SK-N-SH treated with all-trans-retinoic acid at 6 μM for 48 hours (cell line): ENCODE measurements around the gene TBX5.

Source experiments
- ATAC-seq: fragments of 200-7000 bp; cut with Tn5 transposase; 3 replicates; pipeline ENCODE4 v1.9.1; 2020; ENCODE audit warnings: mild to moderate bottlenecking, moderate library complexity
- ARNTL ChIP-seq: fragments of 450-650 bp; formaldehyde crosslinking; IDR thresholded peaks from 2 replicates; pipeline ENCODE4 v1.5.0; 2020; ENCODE audit warnings: low read depth, mild to moderate bottlenecking, moderate library complexity, borderline replicate concordance
- BACH2 ChIP-seq: fragments of 250-450 bp; sonication (Bioruptor Pico); IDR thresholded peaks from 2 replicates; pipeline ENCODE4 v1.9.0; 2021; ENCODE audit warnings: mild to moderate bottlenecking, borderline replicate concordance
- CSDC2 ChIP-seq: fragments of 250-450 bp; sonication (Bioruptor Pico); IDR thresholded peaks from 2 replicates; pipeline ENCODE4 v1.5.0; 2020; ENCODE audit warnings: mild to moderate bottlenecking, moderate library complexity
- CSRNP3 ChIP-seq: fragments of 250-450 bp; sonication (Bioruptor Pico); IDR thresholded peaks from 2 replicates; pipeline ENCODE4 v1.5.1; 2021; ENCODE audit warnings: mild to moderate bottlenecking, moderate library complexity
- ESRRG ChIP-seq: fragments of 250-450 bp; sonication (Bioruptor Pico); IDR thresholded peaks from 2 replicates; pipeline ENCODE4 v1.6.1; 2021; ENCODE audit warnings: mild to moderate bottlenecking
- GLIS3 ChIP-seq: fragments of 250-450 bp; sonication (Bioruptor Pico); IDR thresholded peaks from 2 replicates; pipeline ENCODE4 v1.5.0; 2020; ENCODE audit warnings: mild to moderate bottlenecking, moderate library complexity
- ISL1 ChIP-seq: fragments of 250-450 bp; sonication (Bioruptor Pico); IDR thresholded peaks from 2 replicates; pipeline ENCODE4 v2.1.2; 2022; ENCODE audit warnings: mild to moderate bottlenecking, moderate library complexity
- OSR1 ChIP-seq: fragments of 250-450 bp; sonication (Bioruptor Pico); IDR thresholded peaks from 2 replicates; pipeline ENCODE4 v1.8.0; 2022; ENCODE audit warnings: moderate library complexity, mild to moderate bottlenecking, inconsistent platforms
- PATZ1 ChIP-seq: fragments of 250-450 bp; sonication (Bioruptor Pico); IDR thresholded peaks from 2 replicates; pipeline ENCODE4 v1.8.0; 2020; ENCODE audit warnings: mild to moderate bottlenecking, moderate library complexity, borderline replicate concordance
- POU6F1 ChIP-seq: fragments of 250-450 bp; sonication (Bioruptor Pico); IDR thresholded peaks from 2 replicates; pipeline ENCODE4 v1.8.0; 2021; ENCODE audit warnings: low read depth, mild to moderate bottlenecking, moderate library complexity, borderline replicate concordance
- PPARA ChIP-seq: fragments of 250-450 bp; sonication (Bioruptor Pico); IDR thresholded peaks from 2 replicates; pipeline ENCODE4 v1.5.0; 2020; ENCODE audit warnings: mild to moderate bottlenecking, borderline replicate concordance
- SNAI2 ChIP-seq: fragments of 250-450 bp; sonication (Bioruptor Pico); IDR thresholded peaks from 2 replicates; pipeline ENCODE4 v1.5.0; 2020; ENCODE audit warnings: mild to moderate bottlenecking, moderate library complexity
- TCF4 ChIP-seq: fragments of 250-450 bp; sonication (Bioruptor Pico); IDR thresholded peaks from 2 replicates; pipeline ENCODE4 v1.8.0; 2021; ENCODE audit warnings: mild to moderate bottlenecking, moderate library complexity, borderline replicate concordance
- TOX ChIP-seq: fragments of 250-450 bp; sonication (Bioruptor Pico); IDR thresholded peaks from 2 replicates; pipeline ENCODE4 v1.8.0; 2021; ENCODE audit warnings: mild to moderate bottlenecking, moderate library complexity, borderline replicate concordance
- ZC3H10 ChIP-seq: fragments of 250-450 bp; sonication (Bioruptor Pico); IDR thresholded peaks from 2 replicates; pipeline ENCODE4 v1.5.1; 2021; ENCODE audit warnings: mild to moderate bottlenecking, moderate library complexity
- ZFP3 ChIP-seq: fragments of 250-450 bp; sonication (Bioruptor Pico); IDR thresholded peaks from 2 replicates; pipeline ENCODE4 v1.5.0; 2020; ENCODE audit warnings: mild to moderate bottlenecking, moderate library complexity
- ZFP30 ChIP-seq: fragments of 450-650 bp; formaldehyde crosslinking; IDR thresholded peaks from 2 replicates; pipeline ENCODE4 v1.5.0; 2022; ENCODE audit warnings: mild to moderate bottlenecking, moderate library complexity
- ZNF565 ChIP-seq: fragments of 450-650 bp; formaldehyde crosslinking; conservative IDR thresholded peaks from 2 replicates; pipeline ENCODE4 v1.5.0; 2020; ENCODE audit warnings: low read depth, mild to moderate bottlenecking, moderate library complexity
- ZNF70 ChIP-seq: fragments of 450-650 bp; formaldehyde crosslinking; IDR thresholded peaks from 2 replicates; pipeline ENCODE4 v1.5.0; 2020; ENCODE audit warnings: mild to moderate bottlenecking, moderate library complexity
- ZNF8 ChIP-seq: fragments of 450-650 bp; formaldehyde crosslinking; IDR thresholded peaks from 2 replicates; pipeline ENCODE4 v1.5.0; 2020; ENCODE audit warnings: mild to moderate bottlenecking, moderate library complexity
- TF ChIP-seq, protein P1 (sequence below): fragments of 250-450 bp; sonication (Bioruptor Pico); IDR thresholded peaks from 2 replicates; pipeline ENCODE4 v1.5.1; 2020; ENCODE audit warnings: low read depth, mild to moderate bottlenecking, moderate library complexity

TBX5 gene

DNA sequence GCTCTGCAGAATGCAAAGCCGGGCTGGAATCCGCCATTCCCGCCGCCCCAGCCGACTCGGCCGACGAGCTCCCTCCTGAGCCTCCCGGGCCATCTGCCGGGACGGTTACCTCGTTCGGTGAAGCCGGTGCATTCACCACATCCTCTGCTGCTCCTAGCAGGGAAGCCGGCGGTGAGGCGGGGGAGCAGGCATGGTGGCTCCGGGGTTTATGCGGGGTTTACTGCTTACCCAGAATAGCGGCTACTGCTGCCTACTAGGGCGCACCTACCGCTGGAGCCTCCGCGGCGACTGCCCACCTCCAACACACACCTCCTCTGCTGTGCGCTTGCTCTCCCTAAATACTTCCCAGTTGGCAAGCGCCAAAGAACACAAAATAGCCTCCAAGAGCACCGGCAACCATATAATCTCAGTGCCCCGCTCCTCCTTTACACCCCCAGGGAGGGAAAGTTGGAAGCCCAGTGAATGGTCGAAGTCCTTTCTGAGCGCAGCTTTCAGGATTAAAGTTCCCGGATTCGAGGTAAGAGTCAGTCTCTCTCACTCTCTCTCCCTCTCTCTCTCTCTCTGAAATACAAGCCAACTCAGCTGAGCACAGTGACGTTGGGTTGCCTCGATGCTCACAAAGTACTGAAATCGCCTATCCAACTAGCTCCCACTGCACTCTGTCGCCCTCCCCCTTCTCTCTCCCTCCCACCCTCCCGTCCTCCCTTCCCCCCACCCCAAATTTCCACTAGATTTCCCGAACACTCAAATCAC is at the start of gene TBX5:
TSS of gene TBX5 (minus strand) at position 626 of the 753 bp plus-strand sequence. CDS start 2,246 bp downstream, outside the sequence.
- TF ChIP-seq ZNF70 (CRISPR knock-in tag) (no peak), ZNF8 (CRISPR knock-in tag) (no peak), ZC3H10 (no peak), ZNF565 (CRISPR knock-in tag) (no peak), GLIS3 (CRISPR knock-in tag) (no peak), ZFP30 (CRISPR knock-in tag) (no peak)
- no peak for ATAC-seq

GRCh38 chr12:114451657-114452056 is 45.7 kb upstream of the TBX5 start:
- no peak for ATAC-seq
- TF ChIP-seq SNAI2 (CRISPR knock-in tag) (no peak), GLIS3 (CRISPR knock-in tag) (no peak), PATZ1 (CRISPR knock-in tag) (no peak), ZFP30 (CRISPR knock-in tag) (no peak), ISL1 (no peak), ZC3H10 (no peak), ZFP3 (CRISPR knock-in tag) (no peak), CSRNP3 (CRISPR knock-in tag) (no peak), TOX (CRISPR knock-in tag) (no peak), ZNF565 (CRISPR knock-in tag) (no peak), OSR1 (CRISPR knock-in tag) (no peak), ZNF8 (CRISPR knock-in tag) (no peak), ARNTL (CRISPR knock-in tag) (no peak), PPARA (no peak), ESRRG (CRISPR knock-in tag) (no peak)
- TF ChIP-seq, protein P1, sequence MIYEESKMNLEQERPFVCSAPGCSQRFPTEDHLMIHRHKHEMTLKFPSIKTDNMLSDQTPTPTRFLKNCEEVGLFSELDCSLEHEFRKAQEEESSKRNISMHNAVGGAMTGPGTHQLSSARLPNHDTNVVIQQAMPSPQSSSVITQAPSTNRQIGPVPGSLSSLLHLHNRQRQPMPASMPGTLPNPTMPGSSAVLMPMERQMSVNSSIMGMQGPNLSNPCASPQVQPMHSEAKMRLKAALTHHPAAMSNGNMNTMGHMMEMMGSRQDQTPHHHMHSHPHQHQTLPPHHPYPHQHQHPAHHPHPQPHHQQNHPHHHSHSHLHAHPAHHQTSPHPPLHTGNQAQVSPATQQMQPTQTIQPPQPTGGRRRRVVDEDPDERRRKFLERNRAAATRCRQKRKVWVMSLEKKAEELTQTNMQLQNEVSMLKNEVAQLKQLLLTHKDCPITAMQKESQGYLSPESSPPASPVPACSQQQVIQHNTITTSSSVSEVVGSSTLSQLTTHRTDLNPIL (CRISPR knock-in tag): no peak

DNA sequence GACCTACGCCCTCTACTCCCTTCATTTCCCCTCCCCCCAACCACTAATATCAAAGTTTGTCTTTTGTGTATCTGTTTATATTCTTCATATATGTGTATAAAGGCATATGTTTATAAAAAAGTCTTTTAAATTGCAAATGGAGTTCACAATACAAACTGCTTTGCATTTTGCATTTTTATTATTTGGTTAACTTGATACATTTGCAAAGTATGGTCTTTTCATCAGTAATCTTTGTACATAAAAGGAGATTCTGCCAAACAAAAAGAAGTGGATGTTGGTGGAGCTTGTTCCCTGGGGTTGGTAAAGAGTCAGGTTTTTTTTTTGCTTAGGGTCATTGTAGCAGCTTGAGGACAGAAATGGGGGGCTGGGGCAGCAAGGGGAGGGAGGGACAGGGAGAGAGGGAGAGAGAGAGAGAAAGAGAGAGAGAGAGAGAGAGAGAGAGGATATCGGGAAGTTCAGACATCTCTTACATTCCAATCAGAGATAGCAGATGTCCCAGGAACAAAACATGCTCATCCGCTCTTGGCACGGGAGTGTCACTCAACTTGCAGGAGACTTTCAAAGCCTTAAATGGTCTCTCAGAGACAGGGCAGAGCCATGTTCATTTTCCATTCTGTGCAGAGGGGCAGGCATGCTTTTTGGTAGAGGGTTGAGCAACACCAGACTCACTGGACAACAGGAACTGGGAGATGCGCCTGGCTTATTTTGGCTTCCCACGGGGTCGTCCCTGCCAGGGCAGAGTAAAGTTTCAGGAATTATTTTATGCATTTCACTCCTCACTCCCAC is 44.8 kb upstream of the TBX5 start:
- ATAC-seq: no peak
- TF ChIP-seq PPARA (no peak), SNAI2 (CRISPR knock-in tag) (no peak), GLIS3 (CRISPR knock-in tag) (no peak), OSR1 (CRISPR knock-in tag) (no peak), CSRNP3 (CRISPR knock-in tag) (no peak), CSDC2 (CRISPR knock-in tag) (no peak), ZFP30 (CRISPR knock-in tag) (no peak), ESRRG (CRISPR knock-in tag) (no peak), ZNF565 (CRISPR knock-in tag) (no peak), ZFP3 (CRISPR knock-in tag) (no peak), BACH2 (CRISPR knock-in tag) (no peak), TOX (CRISPR knock-in tag) (no peak), ISL1 (no peak), TCF4 (CRISPR knock-in tag) (no peak), POU6F1 (CRISPR knock-in tag) (no peak), ZNF8 (CRISPR knock-in tag) (no peak), ZNF70 (CRISPR knock-in tag) (no peak)
- TF ChIP-seq, protein P1 (CRISPR knock-in tag): no peak
